ENCODE measurements around the gene SUB1. TPM values are rescaled to one million over a fixed set of nuclear protein-coding genes. Genes with fewer than 3 reads are reported as not detected.
A peak's percentile ranks its signal among the peaks of the same experiment; 100 is the strongest.
"Not testable (repeated sequence)": the region's sequence is repeated elsewhere in the genome, so short reads cannot be mapped to it uniquely, and the experiment has no call there.

Gene SUB1
- total RNA-seq, 1 experiment from 2014 or later: 612 TPM

- no peak for DNase-seq (ENCODE audit: low read depth)
Observed at GRCh38 chr5:32565145-32565544, 20.2 kb upstream of the SUB1 start.

GRCh38 chr5:32566319-32567111 lies 18.8 kb upstream of the SUB1 start:
- no peak for DNase-seq (ENCODE audit: low read depth)

- DNase-seq (ENCODE audit: low read depth): no peak
Observed at GRCh38 chr5:32571128-32571527, 14.2 kb upstream of the SUB1 start.

GRCh38 chr5:32572778-32573480 lies 12.4 kb upstream of the SUB1 start:
- DNase-seq (ENCODE audit: low read depth): no peak

- DNase-seq (ENCODE audit: low read depth): not testable (repeated sequence)
Observed at GRCh38 chr5:32573481-32573854, 11.9 kb upstream of the SUB1 start.

- no peak for DNase-seq (ENCODE audit: low read depth)
Observed at GRCh38 chr5:32574540-32575175, 10.7 kb upstream of the SUB1 start.

GRCh38 chr5:32578363-32578762 lies 7.0 kb upstream of the SUB1 start:
- DNase-seq (ENCODE audit: low read depth): no peak

- no peak for DNase-seq (ENCODE audit: low read depth)
Observed at GRCh38 chr5:32578764-32579163, 6.6 kb upstream of the SUB1 start.

- DNase-seq (ENCODE audit: low read depth): peak; percentile 59
Observed at GRCh38 chr5:32581010-32581785, 4.2 kb upstream of the SUB1 start.

GRCh38 chr5:32583582-32584232 lies 1.6 kb upstream of the SUB1 start:
- DNase-seq (ENCODE audit: low read depth): no peak

GRCh38 chr5:32584646-32585045 lies 711 bp upstream of the SUB1 start:
- DNase-seq (ENCODE audit: low read depth): no peak

GRCh38 chr5:32585122-32585445 lies 273 bp upstream of the SUB1 start:
- DNase-seq (ENCODE audit: low read depth): no peak

GRCh38 chr5:32586276-32586599 lies 881 bp downstream of the SUB1 start:
- no peak for DNase-seq (ENCODE audit: low read depth)

GRCh38 chr5:32587067-32587551 lies 1.8 kb downstream of the SUB1 start:
- no peak for DNase-seq (ENCODE audit: low read depth)

GRCh38 chr5:32589416-32589815 lies 4.1 kb downstream of the SUB1 start:
- no peak for DNase-seq (ENCODE audit: low read depth)

- DNase-seq (ENCODE audit: low read depth): peak; percentile 68
Observed at GRCh38 chr5:32589942-32590869, 4.8 kb downstream of the SUB1 start.

- DNase-seq (ENCODE audit: low read depth): no peak
Observed at GRCh38 chr5:32595118-32595517, 9.8 kb downstream of the SUB1 start.

- DNase-seq (ENCODE audit: low read depth): no peak
Observed at GRCh38 chr5:32597041-32597629, 11.8 kb downstream of the SUB1 start.

GRCh38 chr5:32598260-32598937 lies 13.0 kb downstream of the SUB1 start:
- DNase-seq (ENCODE audit: low read depth): no peak

All from M059J (cell line).